ENCODE measurements around the gene CCDC3.

DNA sequence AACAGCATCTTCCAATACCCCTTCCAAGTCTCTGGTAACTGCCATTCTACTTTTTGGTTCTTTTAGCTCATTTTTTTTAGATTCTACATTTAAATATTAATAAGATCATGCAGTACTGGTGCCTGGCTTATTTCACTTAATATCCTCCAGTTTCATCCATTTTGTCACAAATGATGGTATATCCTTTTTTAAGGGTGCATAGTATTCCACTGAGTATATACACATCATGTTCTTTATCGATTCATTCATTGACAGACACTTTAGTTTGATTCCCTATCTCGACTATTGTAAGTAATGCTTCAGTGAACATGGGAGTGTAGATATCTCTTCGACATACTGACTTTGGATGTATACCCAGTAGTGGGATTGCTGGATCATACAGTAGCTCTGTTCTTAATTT lies 89.7 kb downstream of the CCDC3 start:
- TF ChIP-seq POLR2A (IDR thresholded peaks at IDR 0.05) (no peak), POLR2AphosphoS5 (IDR thresholded peaks at IDR 0.05; ENCODE audit: insufficient read depth in 1 of 2, low read depth in 1 of 2) (no peak)
- TF ChIP-seq, protein P1, sequence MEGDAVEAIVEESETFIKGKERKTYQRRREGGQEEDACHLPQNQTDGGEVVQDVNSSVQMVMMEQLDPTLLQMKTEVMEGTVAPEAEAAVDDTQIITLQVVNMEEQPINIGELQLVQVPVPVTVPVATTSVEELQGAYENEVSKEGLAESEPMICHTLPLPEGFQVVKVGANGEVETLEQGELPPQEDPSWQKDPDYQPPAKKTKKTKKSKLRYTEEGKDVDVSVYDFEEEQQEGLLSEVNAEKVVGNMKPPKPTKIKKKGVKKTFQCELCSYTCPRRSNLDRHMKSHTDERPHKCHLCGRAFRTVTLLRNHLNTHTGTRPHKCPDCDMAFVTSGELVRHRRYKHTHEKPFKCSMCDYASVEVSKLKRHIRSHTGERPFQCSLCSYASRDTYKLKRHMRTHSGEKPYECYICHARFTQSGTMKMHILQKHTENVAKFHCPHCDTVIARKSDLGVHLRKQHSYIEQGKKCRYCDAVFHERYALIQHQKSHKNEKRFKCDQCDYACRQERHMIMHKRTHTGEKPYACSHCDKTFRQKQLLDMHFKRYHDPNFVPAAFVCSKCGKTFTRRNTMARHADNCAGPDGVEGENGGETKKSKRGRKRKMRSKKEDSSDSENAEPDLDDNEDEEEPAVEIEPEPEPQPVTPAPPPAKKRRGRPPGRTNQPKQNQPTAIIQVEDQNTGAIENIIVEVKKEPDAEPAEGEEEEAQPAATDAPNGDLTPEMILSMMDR (IDR thresholded peaks at IDR 0.05), result no peak
